PFSK-1 (cell line): ENCODE results near the gene LRRC4C.

ENCODE experiments used
- POLR2AphosphoS5 ChIP-seq: IDR thresholded peaks from 2 replicates; pipeline ENCODE4 v1.6.1; 2012; ENCODE audit warnings: low read depth, mild to moderate bottlenecking, control low read depth, low read length, moderate library complexity
- TAF1 ChIP-seq: IDR thresholded peaks from 2 replicates; pipeline ENCODE4 v1.6.1; 2012; ENCODE audit warnings: low read length, control low read depth, borderline replicate concordance; ENCODE audit not compliant: insufficient read depth

GRCh38 chr11:40763046-40763445 is 696.4 kb downstream of the LRRC4C start:
- TF ChIP-seq POLR2AphosphoS5 (no peak), TAF1 (no peak)
